NCI-H510A treated with DMSO at 0.1 percent for 48 hours (cell line): Measurements from ENCODE around the gene TMOD3.

ENCODE experiments used
- DNase-seq: peaks from one replicate; lab custom pipeline; 2025; lab: John Stamatoyannopoulos, UW

TMOD3 gene

DNA sequence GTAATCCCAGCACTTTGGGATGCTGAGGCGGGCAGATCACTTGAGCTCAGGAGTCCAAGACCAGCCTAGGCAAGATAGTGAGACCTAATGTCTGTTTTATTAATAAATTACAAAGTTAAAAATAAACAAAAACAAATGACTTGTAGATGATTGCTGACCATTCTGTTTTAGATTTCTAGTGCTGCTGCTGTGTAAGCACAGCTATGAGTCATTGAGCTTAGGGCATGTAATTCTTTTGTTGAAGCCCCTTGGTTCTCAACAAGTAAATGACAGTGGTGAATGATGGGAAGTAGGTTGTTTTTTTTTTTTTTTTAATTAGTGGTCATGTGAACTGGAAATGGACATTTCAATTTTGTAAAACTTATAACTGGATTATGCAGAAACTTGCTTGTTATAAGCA lies 78.9 kb downstream of the TMOD3 start:
- no peak for DNase-seq

DNA sequence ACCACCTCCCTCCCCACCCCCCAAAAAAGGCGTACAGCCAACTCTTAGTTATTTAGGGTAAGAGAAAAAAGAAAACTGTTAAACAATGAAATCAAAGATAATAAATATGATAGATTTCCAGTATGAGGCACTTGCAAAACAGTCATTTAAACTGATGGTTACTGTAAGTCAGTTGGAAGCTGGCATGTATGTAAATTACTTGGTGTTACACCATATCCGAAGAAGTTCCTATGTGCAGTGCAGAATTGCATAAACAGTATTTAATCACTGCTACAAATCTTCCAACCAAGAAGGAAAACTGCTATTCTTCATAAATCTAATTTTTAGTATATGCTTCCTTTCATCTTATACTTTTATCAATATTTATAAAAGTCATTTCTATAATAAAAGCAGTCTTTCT lies 80.1 kb downstream of the TMOD3 start:
- DNase-seq: no peak

DNA sequence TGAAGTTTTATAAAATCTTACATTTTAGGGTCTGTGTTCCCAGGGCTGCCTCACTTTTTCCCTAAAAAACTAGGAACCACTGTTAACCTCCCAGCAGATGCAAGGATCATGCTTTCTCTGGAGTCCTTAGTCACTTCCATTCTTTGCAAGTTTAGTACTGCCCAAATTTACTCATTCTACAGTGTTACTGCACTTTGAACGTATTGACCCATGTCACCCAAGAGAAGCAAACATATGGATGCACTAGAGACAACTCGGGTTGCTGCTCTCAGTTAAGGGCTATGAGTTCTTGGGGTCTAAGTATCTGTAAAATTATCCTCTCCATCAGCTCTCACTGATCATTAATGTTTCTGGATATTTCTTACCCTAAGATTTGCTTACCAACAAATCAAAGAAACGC lies 83.1 kb downstream of the TMOD3 start:
- DNase-seq: no peak

DNA sequence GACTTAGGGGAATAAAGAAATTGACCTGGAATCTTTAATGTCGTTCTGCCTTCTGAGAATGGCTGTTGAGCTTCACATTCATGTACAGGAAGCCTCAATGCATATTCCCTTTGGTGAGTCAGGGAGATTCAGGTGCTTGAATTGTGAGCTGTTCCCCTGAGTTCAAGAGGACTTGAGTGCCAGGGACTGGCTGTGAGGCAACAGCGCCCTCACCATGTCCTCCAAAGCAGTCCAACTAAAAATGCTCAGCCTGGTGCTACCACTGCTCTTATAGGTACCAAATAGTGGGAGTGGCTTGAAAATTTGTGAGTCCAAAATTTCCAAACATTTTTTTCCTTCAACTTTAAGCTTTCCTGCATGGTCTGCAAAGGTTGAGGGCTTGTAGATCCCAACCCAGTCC lies 88.0 kb downstream of the TMOD3 start:
- peak; percentile 43 for DNase-seq

DNA sequence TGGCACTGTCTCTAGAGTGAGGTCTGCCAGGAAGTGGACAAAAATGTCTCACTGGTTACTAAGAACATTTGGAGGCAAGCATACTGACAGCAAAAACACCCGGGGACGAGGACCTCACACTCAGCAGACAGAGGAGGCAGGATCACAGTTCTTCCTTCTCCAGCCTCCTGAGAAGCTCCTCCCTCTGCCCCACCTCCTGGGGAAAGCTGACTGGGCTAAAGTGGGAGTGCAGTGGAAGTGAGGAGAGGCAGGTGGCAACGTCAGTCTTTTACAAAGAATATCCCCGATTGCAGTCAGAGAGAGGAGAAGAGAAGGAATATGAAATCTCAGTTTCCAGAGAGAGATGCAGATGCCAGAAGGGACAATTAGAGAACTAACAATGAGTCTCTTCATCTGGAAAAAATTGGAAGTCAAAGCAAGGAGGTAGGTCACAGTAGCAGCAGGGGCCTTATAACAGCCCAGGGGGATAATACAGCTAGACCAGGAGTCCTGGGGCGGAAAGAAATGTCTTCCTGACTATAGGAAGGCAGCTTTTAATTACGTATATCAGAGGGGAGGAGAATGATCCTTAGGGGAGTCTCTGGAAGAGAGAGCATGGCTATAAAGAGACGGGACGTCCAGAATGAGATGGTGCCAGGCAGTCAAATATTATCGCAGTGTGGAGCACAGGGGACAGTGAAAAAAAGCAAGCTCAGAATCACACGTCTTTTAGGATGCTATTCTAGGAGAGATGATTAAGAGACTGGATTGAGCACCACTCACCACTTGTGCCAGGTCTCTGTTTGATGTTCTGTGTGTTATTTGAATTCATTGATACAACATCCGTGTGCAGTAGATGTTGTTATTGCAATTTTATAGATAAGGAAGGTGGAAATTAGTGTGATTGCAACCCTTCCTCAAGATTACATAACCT lies 95.0 kb downstream of the TMOD3 start:
- DNase-seq: peak; percentile 19

DNA sequence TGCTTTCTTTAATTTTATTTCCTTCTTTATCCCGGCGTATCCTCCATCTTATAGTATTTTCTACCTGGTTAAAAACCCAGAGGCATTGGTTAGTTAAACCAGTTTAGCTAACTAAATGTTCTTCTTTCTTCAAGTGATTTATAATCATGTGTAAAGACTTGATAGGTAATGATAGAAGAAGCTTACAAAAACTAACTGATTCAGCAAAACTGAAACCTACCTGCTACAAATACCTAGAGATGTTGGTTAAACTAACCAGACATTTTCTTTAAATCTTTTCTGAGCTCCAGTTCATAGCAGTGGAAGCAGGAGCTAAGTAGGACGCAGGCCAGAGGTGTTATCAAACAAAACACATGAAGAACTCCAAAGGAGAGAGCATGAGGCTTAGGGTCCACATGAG lies 97.4 kb downstream of the TMOD3 start:
- no peak for DNase-seq

DNA sequence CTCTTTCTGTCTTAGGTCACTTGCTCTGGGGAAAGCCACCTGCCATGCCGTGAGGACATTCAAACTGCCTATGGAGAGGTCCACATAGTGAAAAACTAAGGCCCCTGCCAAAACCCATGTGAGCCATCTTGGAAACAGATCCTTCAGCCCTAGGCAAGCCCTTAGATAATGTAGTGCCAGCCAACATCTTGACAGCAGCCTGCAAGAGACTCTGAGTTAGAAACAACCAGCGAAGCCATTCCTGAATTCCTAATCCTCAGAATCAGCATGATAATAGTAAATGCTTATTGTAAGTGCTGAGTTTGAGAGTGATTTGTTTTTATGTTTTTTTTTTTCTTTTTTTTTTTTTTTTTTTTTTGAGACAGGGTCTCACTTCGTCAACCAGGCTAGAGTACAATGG lies 101.6 kb downstream of the TMOD3 start:
- no peak for DNase-seq

DNA sequence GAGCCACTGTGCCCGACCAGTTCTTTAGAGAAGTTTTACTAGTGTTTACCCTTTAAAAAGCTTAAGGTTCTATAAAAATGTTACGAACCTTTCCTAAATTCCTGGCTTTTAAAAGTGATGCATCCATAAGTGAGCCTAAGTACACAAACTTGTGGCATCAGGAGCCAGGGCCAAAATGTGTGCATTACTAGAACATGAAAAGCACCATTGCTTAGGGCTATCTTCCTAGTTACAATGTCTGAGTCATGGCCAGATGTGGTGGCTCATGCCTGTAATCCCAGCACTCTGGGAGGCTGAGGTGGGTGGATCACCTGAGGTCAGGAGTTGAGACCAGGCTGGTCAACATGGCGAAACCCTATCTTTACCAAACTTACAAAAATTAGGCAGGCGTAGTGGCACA lies 102.2 kb downstream of the TMOD3 start:
- no peak for DNase-seq

DNA sequence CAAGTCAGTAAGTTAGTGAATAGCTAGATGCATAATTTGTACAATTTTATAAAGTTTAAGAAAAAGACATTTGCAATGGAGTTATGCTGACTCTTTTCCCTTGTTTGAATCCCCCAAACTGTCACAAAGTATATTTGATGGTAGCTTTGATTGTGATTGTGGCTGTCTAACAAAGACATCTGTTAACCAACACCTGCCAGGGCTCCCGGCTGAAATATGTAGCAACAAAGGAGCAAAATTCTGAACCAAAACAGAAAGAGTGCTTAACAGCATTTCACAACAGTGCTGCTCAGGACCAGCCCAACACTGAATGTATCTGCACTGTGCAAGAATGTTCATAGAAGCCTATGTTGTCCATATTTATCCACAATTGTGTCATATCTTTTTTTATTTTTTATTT lies 102.7 kb downstream of the TMOD3 start:
- DNase-seq: no peak

DNA sequence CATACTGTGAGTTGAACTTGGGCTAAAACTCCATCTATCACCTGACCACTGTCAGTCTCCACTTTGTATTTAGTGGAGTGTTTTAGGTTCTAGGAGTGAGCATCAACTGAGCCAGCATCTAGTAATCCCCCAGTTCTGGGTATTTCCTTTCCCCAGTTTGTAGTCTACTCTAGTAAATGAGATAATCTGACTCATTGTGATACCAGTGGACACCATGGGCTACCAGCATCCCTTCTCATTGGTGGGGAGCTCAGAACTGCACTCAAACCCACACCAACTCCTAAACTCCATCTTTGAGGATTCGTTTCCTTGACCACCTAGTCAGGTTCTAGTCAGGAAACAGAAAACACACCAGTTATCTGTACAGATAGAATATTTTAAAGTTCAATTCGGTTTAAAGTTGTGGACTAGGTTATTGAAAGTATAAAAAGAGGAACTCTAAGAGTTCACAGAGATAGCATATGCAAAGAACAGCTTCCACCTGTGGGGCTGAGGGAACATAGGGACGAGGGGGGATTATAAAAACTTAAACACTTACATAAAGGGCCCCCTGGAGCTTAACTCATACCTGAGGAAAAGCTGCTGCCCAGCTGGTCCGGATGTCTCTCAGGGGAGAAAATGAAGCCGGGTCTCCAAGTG lies 106.1 kb downstream of the TMOD3 start:
- DNase-seq: no peak

DNA sequence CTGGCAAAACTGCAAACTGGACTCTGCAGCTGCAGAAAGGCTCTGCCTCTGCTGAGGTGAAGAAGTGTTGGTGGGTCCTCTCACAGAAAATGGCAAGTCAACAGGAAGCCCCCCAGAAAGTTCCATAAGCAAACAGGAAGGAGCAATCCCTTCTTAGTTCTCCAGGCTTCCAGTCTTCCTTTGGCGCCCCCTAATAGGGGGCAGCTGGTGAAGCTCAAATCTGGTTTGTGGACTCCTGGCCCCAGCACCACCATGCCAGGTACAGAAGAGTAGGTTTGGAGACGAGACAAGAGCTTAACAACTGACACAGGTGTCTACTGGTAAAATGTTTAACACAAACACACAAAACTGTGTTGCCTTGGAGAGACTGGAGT lies 106.6 kb downstream of the TMOD3 start:
- DNase-seq: no peak

DNA sequence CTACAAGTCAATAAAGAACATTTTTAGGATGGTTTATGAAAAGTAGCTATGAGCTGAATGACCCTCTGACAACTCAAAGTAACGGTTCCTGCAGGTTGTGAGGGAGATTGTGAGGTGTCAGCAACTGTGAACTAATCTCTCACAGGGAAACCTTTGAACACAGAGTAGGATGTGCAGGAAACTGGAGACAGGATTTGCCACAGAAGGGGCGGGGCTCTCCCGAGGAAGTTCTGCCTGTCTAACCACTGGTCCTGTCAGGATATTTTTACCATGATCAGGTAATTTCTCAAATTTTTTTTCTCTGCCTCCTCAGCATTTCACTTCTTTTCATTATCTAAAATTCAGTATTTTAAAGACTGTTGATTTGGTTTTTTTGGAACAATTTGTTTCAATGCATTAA lies 108.8 kb downstream of the TMOD3 start:
- DNase-seq: no peak

DNA sequence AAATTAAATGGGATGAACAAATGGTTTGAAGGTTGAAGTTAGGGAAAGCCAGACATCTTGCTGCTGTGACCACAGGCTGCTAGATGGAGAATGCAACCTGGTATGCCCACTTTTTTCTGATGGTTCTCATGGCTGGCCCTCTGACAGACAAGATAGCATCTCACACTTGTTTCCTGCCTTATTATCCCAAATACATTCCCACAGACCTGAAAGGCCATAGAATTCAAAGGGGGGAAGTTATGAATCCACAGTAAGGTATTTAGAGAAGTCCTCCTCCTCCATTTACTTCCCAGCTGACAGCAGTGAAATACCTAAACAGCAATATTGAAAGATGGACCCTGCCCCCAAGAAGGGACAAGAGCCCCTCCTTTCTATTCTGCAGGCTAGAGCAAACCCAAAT lies 109.8 kb downstream of the TMOD3 start:
- DNase-seq: no peak

DNA sequence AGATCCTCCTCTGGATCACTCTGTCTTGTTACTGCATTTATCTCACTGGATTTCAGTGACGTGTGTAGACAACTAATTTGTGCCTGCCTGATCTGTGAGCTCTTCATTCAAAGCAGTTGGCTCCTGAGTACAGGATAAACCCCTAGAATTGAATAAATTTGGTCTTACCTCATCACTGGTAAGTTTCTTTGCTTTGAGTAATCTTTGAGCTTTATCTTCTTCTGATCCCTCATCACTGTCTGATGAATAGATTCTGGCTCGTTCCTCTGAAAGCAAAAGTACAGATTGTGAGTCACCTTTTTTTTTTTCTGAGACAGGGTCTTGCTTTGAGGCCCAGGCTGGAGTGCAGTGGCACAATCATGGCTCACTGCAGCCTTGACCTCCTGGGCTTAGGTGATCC lies 117.7 kb downstream of the TMOD3 start:
- DNase-seq: no peak

DNA sequence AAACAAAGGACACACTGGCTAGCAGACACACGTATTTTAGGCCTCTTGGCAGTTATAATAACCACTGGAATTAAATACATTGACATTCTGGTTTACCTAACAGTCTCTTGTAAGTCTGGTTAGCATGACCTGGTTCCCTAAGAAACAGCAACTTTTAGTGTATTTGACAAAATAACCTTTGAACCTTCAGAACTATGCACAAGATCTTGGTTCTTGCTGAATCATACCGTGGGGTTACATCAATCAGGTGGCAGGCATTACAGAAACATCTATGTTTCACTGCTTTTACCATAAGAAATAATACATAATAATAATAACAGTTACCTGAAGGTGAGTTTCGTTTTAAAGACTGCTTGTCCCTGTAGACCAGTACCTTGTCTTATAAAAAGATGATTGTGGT lies 123.4 kb downstream of the TMOD3 start:
- DNase-seq: no peak

DNA sequence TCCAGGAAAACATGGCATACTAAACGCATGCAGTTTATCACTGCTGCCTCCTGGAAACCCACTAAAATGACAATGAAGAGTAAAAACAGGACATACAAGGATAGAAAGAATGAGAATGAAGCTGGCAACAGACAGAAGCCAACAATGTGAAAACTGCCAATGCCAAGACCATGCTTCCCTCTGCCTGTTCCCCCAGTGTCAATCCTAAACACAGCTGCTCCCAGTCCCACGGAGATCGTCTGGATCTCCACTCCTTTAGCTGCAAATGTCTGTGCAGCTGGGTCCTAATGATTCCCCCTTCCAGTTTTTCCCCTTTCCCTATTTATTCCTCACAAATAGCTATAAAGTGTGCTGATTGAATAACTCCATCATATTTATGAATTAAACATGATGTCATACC lies 126.1 kb downstream of the TMOD3 start:
- DNase-seq: no peak
